ENCODE results near the gene ANKRD50.

GRCh38 chr4:124710911-124711310 is 1.6 kb downstream of the ANKRD50 start:
- TF ChIP-seq, protein P1, sequence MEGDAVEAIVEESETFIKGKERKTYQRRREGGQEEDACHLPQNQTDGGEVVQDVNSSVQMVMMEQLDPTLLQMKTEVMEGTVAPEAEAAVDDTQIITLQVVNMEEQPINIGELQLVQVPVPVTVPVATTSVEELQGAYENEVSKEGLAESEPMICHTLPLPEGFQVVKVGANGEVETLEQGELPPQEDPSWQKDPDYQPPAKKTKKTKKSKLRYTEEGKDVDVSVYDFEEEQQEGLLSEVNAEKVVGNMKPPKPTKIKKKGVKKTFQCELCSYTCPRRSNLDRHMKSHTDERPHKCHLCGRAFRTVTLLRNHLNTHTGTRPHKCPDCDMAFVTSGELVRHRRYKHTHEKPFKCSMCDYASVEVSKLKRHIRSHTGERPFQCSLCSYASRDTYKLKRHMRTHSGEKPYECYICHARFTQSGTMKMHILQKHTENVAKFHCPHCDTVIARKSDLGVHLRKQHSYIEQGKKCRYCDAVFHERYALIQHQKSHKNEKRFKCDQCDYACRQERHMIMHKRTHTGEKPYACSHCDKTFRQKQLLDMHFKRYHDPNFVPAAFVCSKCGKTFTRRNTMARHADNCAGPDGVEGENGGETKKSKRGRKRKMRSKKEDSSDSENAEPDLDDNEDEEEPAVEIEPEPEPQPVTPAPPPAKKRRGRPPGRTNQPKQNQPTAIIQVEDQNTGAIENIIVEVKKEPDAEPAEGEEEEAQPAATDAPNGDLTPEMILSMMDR (conservative IDR thresholded peaks at IDR 0.05), result no peak
- no peak for TF ChIP-seq EZH2 (IDR thresholded peaks at IDR 0.05; ENCODE audit: low read depth)

Measured in PC-9 (cell line).